Kidney epithelial cell (primary cell): ENCODE results near the gene SLC25A45. TPM values are rescaled to one million over a fixed set of nuclear protein-coding genes. Genes with fewer than 3 reads are reported as not detected.
A peak's percentile ranks its signal among the peaks of the same experiment; 100 is the strongest.

ENCODE experiments used
- DNase-seq: peaks from one replicate; pipeline ENCODE4 v3.0.0-alpha.2; 2010; ENCODE audit warnings: low read depth
- H3K27me3 ChIP-seq: 2 replicates; pipeline ENCODE4 v1.6.0; 2011; ENCODE audit warnings: low read length; ENCODE audit not compliant: control insufficient read depth, insufficient read depth
- H3K36me3 ChIP-seq: 2 replicates; pipeline ENCODE4 v1.5.1; 2011; ENCODE audit warnings: low read length; ENCODE audit not compliant: control insufficient read depth, insufficient read depth
- H3K4me3 ChIP-seq: 2 replicates; pipeline ENCODE4 v1.5.1; 2011; ENCODE audit warnings: low read depth, mild to moderate bottlenecking, control low read depth, low read length
- CTCF ChIP-seq: IDR thresholded peaks from 2 replicates; pipeline ENCODE4 v1.5.1; 2011; ENCODE audit warnings: mild to moderate bottlenecking, moderate library complexity, low read length, control low read depth, inconsistent platforms; ENCODE audit not compliant: insufficient read depth, poor library complexity, severe bottlenecking
- total RNA-seq: library from RNA; depleted of rRNA; stranded (reverse); fragments of >200 nt; gene quantifications from 2 replicates; pipeline ENCODE4 v1.2.3, GENCODE V29; 2015

Gene SLC25A45
- total RNA-seq, 1 donor from 2014 or later, result 0.29 TPM

GRCh38 chr11:65420979-65421793 is 38.7 kb upstream of the SLC25A45 start:
- no peaks in the 10 kb centered on the region for H3K36me3 ChIP-seq
- H3K27me3 ChIP-seq, result no peaks in the 10 kb centered on the region
- peak overlapping the region; percentile 94 for H3K4me3 ChIP-seq
- DNase-seq, result peak; percentile 97
- no peak for TF ChIP-seq CTCF

- DNase-seq, result no peak
- Histone ChIP-seq H3K36me3 (no peaks in the 10 kb centered on the region), H3K4me3 (no peak overlapping the region), H3K27me3 (no peaks in the 10 kb centered on the region)
- TF ChIP-seq CTCF, result no peak
Observed at GRCh38 chr11:65420506-65420905, 38.1 kb upstream of the SLC25A45 start.

GRCh38 chr11:65419772-65420481 is 37.5 kb upstream of the SLC25A45 start:
- Histone ChIP-seq H3K27me3 (no peaks in the 10 kb centered on the region), H3K4me3 (no peak overlapping the region), H3K36me3 (no peaks in the 10 kb centered on the region)
- TF ChIP-seq CTCF, result no peak
- peak; percentile 86 for DNase-seq

GRCh38 chr11:65419460-65419771 is 37.0 kb upstream of the SLC25A45 start:
- H3K27me3 ChIP-seq, result no peaks in the 10 kb centered on the region
- DNase-seq, result no peak
- TF ChIP-seq CTCF, result no peak
- no peaks in the 10 kb centered on the region for H3K36me3 ChIP-seq
- peak overlapping the region; percentile 17 for H3K4me3 ChIP-seq

GRCh38 chr11:65418681-65419459 is 36.4 kb upstream of the SLC25A45 start:
- TF ChIP-seq CTCF, result no peak
- Histone ChIP-seq H3K4me3 (peak overlapping the region; percentile 17), H3K27me3 (no peaks in the 10 kb centered on the region), H3K36me3 (no peaks in the 10 kb centered on the region)
- DNase-seq, result peak; percentile 92
